ENCODE results near the gene CYTH1.
A peak's percentile ranks its signal among the peaks of the same experiment; 100 is the strongest.

The CYTH1 gene

GRCh38 chr17:78715000-78715771 lies 66.9 kb downstream of the CYTH1 start:
- H3K4me3 ChIP-seq (replicated peaks; ENCODE audit: low read depth, low read length): peak overlapping the region; percentile 58

GRCh38 chr17:78714534-78714933 lies 67.5 kb downstream of the CYTH1 start:
- Histone ChIP-seq H3K4me3 (replicated peaks; ENCODE audit: low read depth, low read length) (peak overlapping the region; percentile 58), H3K27me3 (replicated peaks; ENCODE audit: control insufficient read depth, insufficient read depth, low read length) (no peaks in the 10 kb centered on the region), H3K36me3 (ENCODE audit: control insufficient read depth, insufficient read depth, low read length) (peaks cover 4% of the 10 kb centered on the region; the same call in 1 of the 2 replicates)
- no peak for TF ChIP-seq CTCF (IDR thresholded peaks at IDR 0.05; ENCODE audit: insufficient read depth, low read length, poor library complexity, severe bottlenecking)
- DNase-seq (ENCODE audit: extremely low read depth, insufficient read length): no peak

More at GRCh38 chr17:78715000-78715771, 66.9 kb downstream of the CYTH1 start:
- Histone ChIP-seq H3K36me3 (ENCODE audit: control insufficient read depth, insufficient read depth, low read length) (peaks cover 4% of the 10 kb centered on the region; the same call in 1 of the 2 replicates), H3K27me3 (replicated peaks; ENCODE audit: control insufficient read depth, insufficient read depth, low read length) (no peaks in the 10 kb centered on the region)
- DNase-seq (ENCODE audit: extremely low read depth, insufficient read length): no peak
- no peak for TF ChIP-seq CTCF (IDR thresholded peaks at IDR 0.05; ENCODE audit: insufficient read depth, low read length, poor library complexity, severe bottlenecking)

DNA sequence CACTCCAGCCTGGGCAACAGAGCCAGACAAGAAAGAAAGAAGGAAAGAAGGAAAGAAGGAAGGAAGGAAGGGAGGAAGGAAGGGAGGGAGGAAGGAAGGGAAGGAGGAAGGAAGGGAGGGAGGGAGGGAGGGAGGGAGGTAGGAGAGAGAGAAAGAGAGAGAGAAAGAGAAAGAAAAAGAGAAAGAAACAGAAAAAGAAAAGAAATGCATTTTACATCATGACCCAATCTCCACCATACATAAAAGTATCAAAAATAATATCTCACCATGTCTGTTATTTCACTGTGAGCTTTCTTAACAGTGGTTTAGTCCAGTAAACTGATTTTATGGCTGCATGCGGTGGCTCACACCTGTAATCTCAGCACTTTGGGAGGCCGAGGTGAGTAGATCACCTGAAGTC lies 70.0 kb downstream of the CYTH1 start:
- H3K4me3 ChIP-seq (replicated peaks; ENCODE audit: low read depth, low read length): peak overlapping the region; percentile 10; the same call in 1 of the 2 replicates
- H3K27me3 ChIP-seq (replicated peaks; ENCODE audit: control insufficient read depth, insufficient read depth, low read length): no peaks in the 10 kb centered on the region
- no peak for TF ChIP-seq CTCF (IDR thresholded peaks at IDR 0.05; ENCODE audit: insufficient read depth, low read length, poor library complexity, severe bottlenecking)
- DNase-seq (ENCODE audit: extremely low read depth, insufficient read length): no peak
- H3K36me3 ChIP-seq (ENCODE audit: control insufficient read depth, insufficient read depth, low read length): peaks cover 11% of the 10 kb centered on the region

DNA sequence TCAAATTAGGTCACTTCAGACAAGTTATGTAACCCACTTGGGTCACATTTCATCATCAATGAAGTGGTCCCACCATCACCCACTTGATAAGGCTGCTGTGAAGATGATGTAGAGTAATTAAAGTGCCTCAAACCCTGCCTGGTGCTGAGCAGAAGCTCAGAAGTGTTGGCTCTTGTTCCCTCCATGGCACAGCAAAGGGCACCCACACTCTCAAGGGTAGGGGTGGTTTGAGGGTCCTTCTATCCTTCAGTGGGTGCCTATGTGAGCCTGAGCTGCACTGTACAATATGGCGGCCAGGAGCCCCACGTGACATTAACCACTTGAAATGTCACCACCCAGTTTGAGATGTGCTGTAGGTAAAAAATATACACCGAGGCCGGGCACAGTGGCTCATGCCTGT lies 71.5 kb downstream of the CYTH1 start:
- DNase-seq (ENCODE audit: extremely low read depth, insufficient read length): no peak
- Histone ChIP-seq H3K36me3 (ENCODE audit: control insufficient read depth, insufficient read depth, low read length) (peaks cover 10% of the 10 kb centered on the region), H3K27me3 (replicated peaks; ENCODE audit: control insufficient read depth, insufficient read depth, low read length) (no peaks in the 10 kb centered on the region), H3K4me3 (replicated peaks; ENCODE audit: low read depth, low read length) (peak overlapping the region; percentile 59)
- no peak for TF ChIP-seq CTCF (IDR thresholded peaks at IDR 0.05; ENCODE audit: insufficient read depth, low read length, poor library complexity, severe bottlenecking)

DNA sequence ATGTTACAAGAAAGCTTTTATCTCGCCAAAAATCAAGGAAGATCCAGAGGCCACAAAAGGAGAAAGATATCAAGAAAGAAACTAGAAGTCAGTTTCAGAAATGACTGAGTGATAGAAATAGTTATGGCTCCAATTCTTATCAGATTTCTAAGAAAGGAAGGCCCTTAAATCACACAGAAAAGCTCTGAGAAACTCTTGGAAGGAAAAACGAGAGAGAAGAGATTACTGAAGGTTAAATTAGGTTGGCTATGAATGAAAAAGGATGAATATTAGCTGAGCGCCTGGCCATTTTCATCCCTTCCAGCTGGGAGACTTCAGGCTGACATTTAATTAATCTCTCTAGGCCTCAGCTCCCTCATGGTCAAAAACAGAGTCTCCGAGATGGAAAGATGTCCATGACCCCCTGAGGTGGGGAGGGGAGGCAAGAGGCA lies 72.3 kb downstream of the CYTH1 start:
- H3K27me3 ChIP-seq (replicated peaks; ENCODE audit: control insufficient read depth, insufficient read depth, low read length): no peaks in the 10 kb centered on the region
- no peak for TF ChIP-seq CTCF (IDR thresholded peaks at IDR 0.05; ENCODE audit: insufficient read depth, low read length, poor library complexity, severe bottlenecking)
- peak overlapping the region; percentile 59 for H3K4me3 ChIP-seq (replicated peaks; ENCODE audit: low read depth, low read length)
- no peak for DNase-seq (ENCODE audit: extremely low read depth, insufficient read length)
- peaks cover 15% of the 10 kb centered on the region for H3K36me3 ChIP-seq (ENCODE audit: control insufficient read depth, insufficient read depth, low read length)
